ENCODE results near the gene PRSS56. TPM values are rescaled to one million over a fixed set of nuclear protein-coding genes. Genes with fewer than 3 reads are reported as not detected.

PRSS56 gene
- total RNA-seq, 1 donor from 2014 or later, result not detected

GRCh38 chr2:232524771-232525170, 4.6 kb downstream of the PRSS56 start:
- no peak for DNase-seq (ENCODE audit: low spot score in 2 of 2)
- TF ChIP-seq CTCF (IDR thresholded peaks at IDR 0.05), result no peak
- H3K36me3 ChIP-seq, result no peaks in the 10 kb centered on the region
- no peak overlapping the region for H3K27ac ChIP-seq
- H3K4me1 ChIP-seq, result peaks cover 15 to 20% of the 10 kb centered on the region in 2 donors
- H3K9me3 ChIP-seq, result no peaks in the 10 kb centered on the region
- H3K27me3 ChIP-seq, result peaks cover 29% of the 10 kb centered on the region
- intact Hi-C loops (cut with DNase I), result loop anchor here (10.0 kb wide), 1 partner anchor 600 kb away; the partner anchor contains the start of gene NPPC
- no peak overlapping the region for H3K4me3 ChIP-seq

DNA sequence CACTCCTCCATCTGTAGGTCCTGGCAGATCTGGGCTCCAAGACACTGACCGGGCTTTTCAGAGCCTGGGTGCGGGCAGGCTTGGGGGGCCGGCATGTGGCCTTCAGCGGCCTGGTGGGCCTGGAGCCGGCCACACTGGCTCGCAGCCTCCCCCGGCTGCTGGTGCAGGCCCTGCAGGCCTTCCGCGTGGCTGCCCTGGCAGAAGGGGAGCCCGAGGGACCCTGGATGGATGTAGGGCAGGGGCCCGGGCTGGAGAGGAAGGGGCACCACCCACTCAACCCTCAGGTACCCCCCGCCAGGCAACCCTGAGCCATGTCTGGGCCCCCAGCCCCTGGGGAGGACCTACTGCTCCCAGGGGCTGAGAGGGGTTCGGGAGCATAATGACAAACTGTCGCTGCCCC, 5.0 kb downstream of the PRSS56 start:
- H3K4me3 ChIP-seq, result no peak overlapping the region
- H3K27ac ChIP-seq, result no peak overlapping the region
- H3K4me1 ChIP-seq, result peaks cover 15 to 20% of the 10 kb centered on the region in 2 donors
- intact Hi-C loops (cut with DNase I), result loop anchor here (10.0 kb wide), 1 partner anchor 600 kb away; the partner anchor contains the start of gene NPPC
- peaks cover 29% of the 10 kb centered on the region for H3K27me3 ChIP-seq
- H3K9me3 ChIP-seq, result no peaks in the 10 kb centered on the region
- DNase-seq (ENCODE audit: low spot score in 2 of 2), result no peak
- H3K36me3 ChIP-seq, result no peaks in the 10 kb centered on the region
- no peak for TF ChIP-seq CTCF (IDR thresholded peaks at IDR 0.05)

DNA sequence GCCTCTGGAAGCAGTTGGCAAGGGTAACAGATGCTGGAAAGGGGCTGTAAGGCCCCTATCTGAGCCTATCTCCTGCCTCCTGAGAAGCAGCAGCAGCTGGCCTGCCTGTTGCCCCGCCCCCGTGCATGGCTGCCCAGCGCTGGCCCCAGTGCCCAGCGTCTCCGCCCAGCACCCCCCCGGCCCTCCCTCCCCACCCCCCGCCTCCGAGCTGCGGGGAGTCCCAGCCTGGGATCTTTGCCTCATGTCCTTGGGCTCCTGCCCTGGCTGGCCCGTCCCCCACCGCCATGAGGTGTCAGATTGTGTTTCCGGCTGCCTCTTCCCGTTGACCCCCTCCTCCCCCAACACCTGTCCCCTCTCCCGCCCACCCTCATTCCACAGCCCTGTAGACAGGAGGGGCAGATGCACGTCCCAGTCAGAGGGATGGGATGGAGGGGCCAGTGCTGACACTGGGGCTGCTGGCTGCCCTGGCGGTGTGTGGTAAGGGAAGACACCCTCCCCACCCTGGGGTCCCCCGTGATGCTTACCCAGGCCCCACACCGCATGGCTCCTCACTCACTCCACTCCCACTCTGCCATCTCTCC, 5.7 kb downstream of the PRSS56 start, which contains the start of gene CHRND:
TSS of gene CHRND (plus strand) at position 370 of the 581 bp plus-strand sequence. CDS start at position 426, 56 bp downstream.
- no peaks in the 10 kb centered on the region for H3K9me3 ChIP-seq
- peaks cover 15 to 20% of the 10 kb centered on the region in 2 donors for H3K4me1 ChIP-seq
- no peak within 1 kb of the TSS for H3K4me3 ChIP-seq
- no peak for TF ChIP-seq CTCF (IDR thresholded peaks at IDR 0.05)
- H3K27ac ChIP-seq, result no peak within 1 kb of the TSS
- no peaks in the 10 kb centered on the region for H3K36me3 ChIP-seq
- intact Hi-C loops (cut with DNase I), result loop anchor here (10.0 kb wide), 1 partner anchor 601 kb away; the partner anchor contains the start of gene NPPC
- no peak for DNase-seq (ENCODE audit: low spot score in 2 of 2)
- H3K27me3 ChIP-seq, result peaks cover 29% of the 10 kb centered on the region

DNA sequence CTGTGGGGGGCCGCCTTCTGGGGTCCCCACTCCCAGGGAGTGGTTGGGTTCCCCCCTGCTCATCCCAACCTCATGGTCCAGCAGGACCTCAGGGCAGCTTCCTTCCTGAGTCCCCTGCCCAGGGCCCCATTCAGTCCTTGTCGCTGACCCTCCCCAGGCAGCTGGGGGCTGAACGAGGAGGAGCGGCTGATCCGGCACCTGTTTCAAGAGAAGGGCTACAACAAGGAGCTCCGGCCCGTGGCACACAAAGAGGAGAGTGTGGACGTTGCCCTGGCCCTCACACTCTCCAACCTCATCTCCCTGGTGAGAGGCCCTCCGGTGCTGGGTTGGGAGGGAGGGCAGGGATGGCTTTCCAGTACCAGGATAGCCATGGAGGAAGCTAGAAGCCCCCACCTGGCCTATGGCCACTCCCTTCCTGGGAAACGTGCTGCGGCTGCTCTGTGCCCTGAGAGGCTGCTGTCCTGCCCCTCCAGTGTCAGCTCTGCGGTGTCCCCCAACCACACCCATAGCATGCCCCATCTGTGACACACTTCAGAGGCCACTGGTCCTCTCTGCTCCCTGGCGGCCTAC, 6.3 kb downstream of the PRSS56 start:
- no peak for TF ChIP-seq CTCF (IDR thresholded peaks at IDR 0.05)
- intact Hi-C loops (cut with DNase I), result loop anchor here (10.0 kb wide), 1 partner anchor 602 kb away; the partner anchor contains the start of gene NPPC
- Histone ChIP-seq H3K27ac (no peak overlapping the region), H3K4me3 (no peak overlapping the region), H3K4me1 (peaks cover 15 to 20% of the 10 kb centered on the region in 2 donors), H3K9me3 (no peaks in the 10 kb centered on the region), H3K27me3 (peaks cover 28% of the 10 kb centered on the region), H3K36me3 (no peaks in the 10 kb centered on the region)
- no peak for DNase-seq (ENCODE audit: low spot score in 2 of 2)

- DNase-seq (ENCODE audit: low spot score in 2 of 2), result no peak
- no peak for TF ChIP-seq CTCF (IDR thresholded peaks at IDR 0.05)
- no peak overlapping the region for H3K27ac ChIP-seq
These were observed 7.8 kb downstream of the PRSS56 start for GRCh38 chr2:232527905-232528470.

More at GRCh38 chr2:232527905-232528470, 7.8 kb downstream of the PRSS56 start:
- Histone ChIP-seq H3K4me1 (peaks cover 9 to 10% of the 10 kb centered on the region in 2 donors), H3K36me3 (no peaks in the 10 kb centered on the region), H3K4me3 (no peak overlapping the region), H3K27me3 (peaks cover 12% of the 10 kb centered on the region), H3K9me3 (no peaks in the 10 kb centered on the region)
- intact Hi-C loops (cut with DNase I), result loop anchor here (10.0 kb wide), 1 partner anchor 603 kb away; the partner anchor contains the start of gene NPPC

Data from ascending aorta (tissue), 2 donors.